ENCODE data around the gene PPEF1.

DNA sequence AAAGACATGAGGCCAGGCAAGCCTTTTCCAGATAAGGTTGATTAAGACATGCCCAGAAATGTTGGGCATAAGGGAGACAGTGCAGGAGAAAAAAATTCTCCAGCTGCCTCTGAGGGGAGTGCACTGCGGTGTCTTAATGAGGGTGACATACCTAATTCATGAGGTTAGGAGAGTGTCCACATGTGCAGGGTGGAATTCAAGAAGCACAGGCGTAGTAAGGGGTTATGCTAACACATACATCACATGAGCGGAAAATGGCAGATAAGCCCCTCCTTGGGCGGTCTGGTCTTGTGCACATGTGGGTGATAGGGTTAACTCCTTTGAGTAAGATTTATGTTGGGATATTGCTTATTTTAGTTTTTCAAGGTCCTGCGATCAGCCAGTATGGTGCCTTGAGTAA lies 154.1 kb downstream of the PPEF1 start:
- TF ChIP-seq, protein P1, sequence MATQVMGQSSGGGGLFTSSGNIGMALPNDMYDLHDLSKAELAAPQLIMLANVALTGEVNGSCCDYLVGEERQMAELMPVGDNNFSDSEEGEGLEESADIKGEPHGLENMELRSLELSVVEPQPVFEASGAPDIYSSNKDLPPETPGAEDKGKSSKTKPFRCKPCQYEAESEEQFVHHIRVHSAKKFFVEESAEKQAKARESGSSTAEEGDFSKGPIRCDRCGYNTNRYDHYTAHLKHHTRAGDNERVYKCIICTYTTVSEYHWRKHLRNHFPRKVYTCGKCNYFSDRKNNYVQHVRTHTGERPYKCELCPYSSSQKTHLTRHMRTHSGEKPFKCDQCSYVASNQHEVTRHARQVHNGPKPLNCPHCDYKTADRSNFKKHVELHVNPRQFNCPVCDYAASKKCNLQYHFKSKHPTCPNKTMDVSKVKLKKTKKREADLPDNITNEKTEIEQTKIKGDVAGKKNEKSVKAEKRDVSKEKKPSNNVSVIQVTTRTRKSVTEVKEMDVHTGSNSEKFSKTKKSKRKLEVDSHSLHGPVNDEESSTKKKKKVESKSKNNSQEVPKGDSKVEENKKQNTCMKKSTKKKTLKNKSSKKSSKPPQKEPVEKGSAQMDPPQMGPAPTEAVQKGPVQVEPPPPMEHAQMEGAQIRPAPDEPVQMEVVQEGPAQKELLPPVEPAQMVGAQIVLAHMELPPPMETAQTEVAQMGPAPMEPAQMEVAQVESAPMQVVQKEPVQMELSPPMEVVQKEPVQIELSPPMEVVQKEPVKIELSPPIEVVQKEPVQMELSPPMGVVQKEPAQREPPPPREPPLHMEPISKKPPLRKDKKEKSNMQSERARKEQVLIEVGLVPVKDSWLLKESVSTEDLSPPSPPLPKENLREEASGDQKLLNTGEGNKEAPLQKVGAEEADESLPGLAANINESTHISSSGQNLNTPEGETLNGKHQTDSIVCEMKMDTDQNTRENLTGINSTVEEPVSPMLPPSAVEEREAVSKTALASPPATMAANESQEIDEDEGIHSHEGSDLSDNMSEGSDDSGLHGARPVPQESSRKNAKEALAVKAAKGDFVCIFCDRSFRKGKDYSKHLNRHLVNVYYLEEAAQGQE (IDR thresholded peaks at IDR 0.05; ENCODE audit: low read depth) = no peak
- TF ChIP-seq YY1 (IDR thresholded peaks at IDR 0.05; ENCODE audit: low read depth) = no peak
- TF ChIP-seq RAD21 (IDR thresholded peaks at IDR 0.05; ENCODE audit: low read depth) = no peak
- no peak for TF ChIP-seq EP300 (IDR thresholded peaks at IDR 0.05; ENCODE audit: borderline replicate concordance)
- no peak for TF ChIP-seq CREB1 (IDR thresholded peaks at IDR 0.05; ENCODE audit: low read depth)
- TF ChIP-seq NFIC (IDR thresholded peaks at IDR 0.05) = no peak
- TF ChIP-seq FOXM1 (IDR thresholded peaks at IDR 0.05; ENCODE audit: borderline replicate concordance, low read depth) = no peak
- no peak for TF ChIP-seq ZBTB7A (IDR thresholded peaks at IDR 0.05; ENCODE audit: low read depth)
- no peak for TF ChIP-seq TAF1 (IDR thresholded peaks at IDR 0.05; ENCODE audit: low read depth)
- no peak for TF ChIP-seq TEAD4 (IDR thresholded peaks at IDR 0.05)
- TF ChIP-seq, protein P2, sequence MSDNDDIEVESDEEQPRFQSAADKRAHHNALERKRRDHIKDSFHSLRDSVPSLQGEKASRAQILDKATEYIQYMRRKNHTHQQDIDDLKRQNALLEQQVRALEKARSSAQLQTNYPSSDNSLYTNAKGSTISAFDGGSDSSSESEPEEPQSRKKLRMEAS (IDR thresholded peaks at IDR 0.05) = no peak
- TF ChIP-seq CEBPB (IDR thresholded peaks at IDR 0.05) = no peak
- TF ChIP-seq, protein P3, sequence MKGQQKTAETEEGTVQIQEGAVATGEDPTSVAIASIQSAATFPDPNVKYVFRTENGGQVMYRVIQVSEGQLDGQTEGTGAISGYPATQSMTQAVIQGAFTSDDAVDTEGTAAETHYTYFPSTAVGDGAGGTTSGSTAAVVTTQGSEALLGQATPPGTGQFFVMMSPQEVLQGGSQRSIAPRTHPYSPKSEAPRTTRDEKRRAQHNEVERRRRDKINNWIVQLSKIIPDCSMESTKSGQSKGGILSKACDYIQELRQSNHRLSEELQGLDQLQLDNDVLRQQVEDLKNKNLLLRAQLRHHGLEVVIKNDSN (IDR thresholded peaks at IDR 0.05) = no peak
- no peak for TF ChIP-seq EGR1 (IDR thresholded peaks at IDR 0.05)

Measured in Ishikawa (cell line).